HG03565 (cell line): ENCODE results near the gene ATP9A.
"Not testable (repeated sequence)": the region's sequence is repeated elsewhere in the genome, so short reads cannot be mapped to it uniquely, and the experiment has no call there.

Experiments used
- ATAC-seq: cut with Tn5 transposase; IDR thresholded peaks from one replicate; pipeline ENCODE4 v1.9.1; 2021; ENCODE audit warnings: mild to moderate bottlenecking, moderate library complexity; ENCODE audit not compliant: unreplicated experiment

Gene ATP9A

GRCh38 chr20:51584116-51584515 lies 184.1 kb downstream of the ATP9A start:
- ATAC-seq: no peak

GRCh38 chr20:51583499-51583898 lies 184.7 kb downstream of the ATP9A start:
- no peak for ATAC-seq

DNA sequence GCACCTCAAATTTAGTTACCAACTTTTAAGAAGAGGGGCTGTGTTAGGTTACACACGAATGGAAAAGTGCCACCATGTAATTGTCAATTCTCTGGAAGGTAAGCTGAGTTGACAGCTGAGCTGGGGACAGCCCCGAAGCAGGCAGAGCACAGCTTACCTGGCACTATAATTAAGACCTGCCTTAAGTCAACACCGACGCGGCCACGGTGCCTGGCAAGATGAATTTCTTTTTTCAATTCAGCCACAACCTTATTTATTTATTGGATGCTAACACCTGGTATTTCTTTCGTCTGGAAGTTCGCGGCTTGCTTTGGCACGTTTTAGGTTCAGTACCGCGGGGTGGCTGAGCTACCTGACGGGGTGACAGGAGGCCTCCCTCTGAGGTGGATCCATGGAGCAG lies 185.1 kb downstream of the ATP9A start:
- ATAC-seq: no peak

DNA sequence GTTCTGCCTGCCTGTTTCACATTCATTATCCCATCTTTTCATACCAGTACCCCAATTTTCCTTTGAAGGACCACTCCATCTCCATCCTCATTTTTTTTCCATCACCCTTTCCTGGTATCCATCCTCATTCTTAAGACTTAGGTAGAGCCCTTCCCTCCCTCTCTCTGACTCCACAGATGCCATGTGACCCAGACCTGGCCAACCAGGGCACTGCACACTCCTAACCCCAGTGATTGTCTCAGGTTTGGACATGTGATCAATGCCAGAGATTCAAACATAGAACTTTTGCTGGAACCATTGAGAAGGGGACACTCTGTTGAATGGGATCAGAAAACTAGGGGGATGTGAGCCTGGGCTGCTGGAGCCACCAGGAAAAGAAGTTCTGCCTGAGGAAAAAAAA lies 186.6 kb downstream of the ATP9A start:
- ATAC-seq: no peak

DNA sequence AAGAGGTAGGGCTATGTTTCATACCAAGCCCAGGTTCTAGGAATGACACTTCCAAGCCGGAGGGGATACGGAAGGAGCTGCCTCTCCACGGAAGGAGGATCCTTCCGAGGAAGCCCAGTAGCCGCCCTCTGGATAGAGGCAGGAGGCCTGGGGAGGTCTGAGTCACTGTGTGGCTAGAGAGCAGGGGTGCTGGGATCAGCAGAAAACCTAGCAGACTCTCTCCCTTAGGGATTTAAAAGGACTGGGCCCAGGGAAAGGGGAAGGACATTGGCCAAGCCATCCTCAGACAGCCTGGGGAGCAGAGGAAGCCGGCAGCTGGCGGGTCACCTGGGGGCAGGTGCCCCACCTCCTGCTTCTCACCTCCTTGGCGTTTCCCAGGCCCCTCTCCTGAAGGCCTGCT lies 189.1 kb downstream of the ATP9A start:
- no peak for ATAC-seq

DNA sequence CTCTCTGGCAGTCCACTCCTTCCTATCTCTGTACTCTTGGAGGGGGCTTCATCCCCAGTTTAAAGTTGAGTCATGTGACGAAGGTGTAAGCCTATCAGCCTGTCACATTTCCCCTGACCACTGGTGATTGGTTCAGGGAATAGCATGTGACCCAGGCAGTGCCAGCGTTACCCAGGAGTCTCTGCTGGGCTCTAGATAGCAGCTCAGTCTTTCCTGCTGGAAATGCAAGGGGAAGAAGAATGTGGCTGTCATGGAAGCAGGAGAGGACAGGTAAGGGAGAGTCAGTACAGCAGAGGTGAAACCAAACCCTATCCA lies 190.1 kb downstream of the ATP9A start:
- ATAC-seq: no peak

GRCh38 chr20:51577432-51578144 lies 190.6 kb downstream of the ATP9A start:
- no peak for ATAC-seq

- no peak for ATAC-seq
Observed at GRCh38 chr20:51575486-51575885, 192.7 kb downstream of the ATP9A start.

DNA sequence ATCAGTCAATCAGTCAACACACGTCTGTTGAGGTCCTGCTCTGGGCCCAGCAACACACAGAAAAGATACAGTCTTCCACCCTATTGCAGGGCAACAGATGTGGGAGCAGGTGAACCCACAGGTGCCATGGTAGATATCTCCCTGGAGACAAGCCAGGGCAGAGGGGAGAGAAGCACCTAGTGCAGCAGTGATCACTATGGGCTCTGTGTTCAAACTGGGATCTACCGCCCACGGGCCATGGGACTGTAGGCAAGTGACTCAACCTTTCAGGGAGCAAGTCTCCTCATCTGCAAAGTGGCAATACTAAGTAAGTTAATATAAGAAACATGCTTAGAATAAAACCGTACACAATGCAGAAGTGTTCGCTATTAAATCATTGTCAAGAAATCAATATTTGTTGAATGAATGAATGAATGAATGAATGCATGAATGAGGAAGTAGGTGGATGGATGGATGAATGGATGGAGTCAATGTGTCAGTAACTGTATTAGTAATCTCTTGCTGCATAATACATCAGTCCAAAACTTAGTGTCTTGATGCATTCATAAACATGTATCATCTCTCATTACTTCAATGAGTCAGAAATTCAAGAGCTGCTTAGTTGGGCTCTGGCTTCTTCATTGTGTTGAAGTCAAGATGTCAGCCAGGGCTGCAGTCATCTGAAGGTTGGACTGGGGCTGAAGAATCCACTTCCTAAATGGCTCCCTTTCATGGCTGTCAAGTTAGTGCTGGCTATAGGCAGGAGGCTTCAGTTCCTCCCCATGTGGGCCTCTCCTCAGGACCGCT lies 193.7 kb downstream of the ATP9A start:
- ATAC-seq: no peak

GRCh38 chr20:51573576-51574243 lies 194.5 kb downstream of the ATP9A start:
- no peak for ATAC-seq

- no peak for ATAC-seq
Observed at GRCh38 chr20:51571460-51571794, 196.8 kb downstream of the ATP9A start.

DNA sequence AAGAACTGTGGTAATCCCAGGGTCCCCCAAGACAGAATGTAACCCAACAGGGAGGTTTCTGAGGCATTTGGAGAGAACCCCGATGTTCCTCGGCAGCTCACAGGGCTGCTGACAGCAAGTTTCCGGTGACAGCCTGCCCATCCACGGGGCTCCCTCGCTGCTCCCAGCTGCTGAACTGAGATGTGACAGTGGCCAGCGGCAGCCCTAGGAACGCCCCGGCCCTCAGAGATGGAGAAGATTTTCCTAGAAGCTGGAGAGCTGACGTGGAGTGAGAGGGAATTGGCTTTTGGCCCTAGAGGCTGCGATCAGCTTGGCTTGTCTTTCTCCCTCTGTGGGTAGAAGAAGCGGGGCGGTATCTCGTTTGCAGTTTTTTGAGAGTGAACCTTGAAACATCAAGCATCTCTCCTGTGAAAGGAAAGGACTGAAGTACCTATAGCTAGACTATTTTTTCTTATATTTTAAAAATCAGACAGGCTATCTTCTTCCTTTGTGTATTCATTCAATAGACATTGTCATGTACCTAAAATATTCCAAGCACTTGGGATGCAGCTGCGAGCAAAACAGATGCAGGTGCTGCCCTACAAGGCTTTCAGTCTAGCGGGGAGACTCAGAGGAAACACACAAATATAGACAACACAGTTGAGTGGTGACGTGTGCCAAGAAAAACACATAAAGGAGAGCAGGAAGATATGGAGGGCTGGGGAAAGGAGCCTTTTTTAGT lies 197.3 kb downstream of the ATP9A start:
- no peak for ATAC-seq

GRCh38 chr20:51569815-51570738 lies 198.1 kb downstream of the ATP9A start:
- no peak for ATAC-seq

- ATAC-seq: not testable (repeated sequence)
Observed at GRCh38 chr20:51568533-51568932, 199.7 kb downstream of the ATP9A start.

- no peak for ATAC-seq
Observed at GRCh38 chr20:51567622-51568021, 200.6 kb downstream of the ATP9A start.

DNA sequence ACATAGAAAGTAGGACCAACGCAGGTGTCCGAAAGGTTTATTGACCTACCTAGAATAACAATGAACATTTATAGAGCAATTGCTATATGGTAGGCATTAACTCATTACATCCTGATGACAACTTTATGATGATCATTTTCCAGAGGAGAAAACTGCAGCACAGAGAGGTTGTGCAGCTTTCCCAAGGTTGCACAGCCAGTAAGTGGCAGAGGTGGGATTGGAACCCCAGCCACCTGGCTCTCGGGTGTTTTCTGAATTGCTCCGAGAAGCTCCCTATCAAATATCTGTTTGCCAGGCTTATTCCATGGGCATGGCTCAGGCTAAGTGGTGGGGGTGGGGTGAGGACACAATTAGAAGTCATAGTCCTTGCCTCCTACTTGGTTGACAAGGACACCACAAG lies 201.6 kb downstream of the ATP9A start:
- no peak for ATAC-seq

DNA sequence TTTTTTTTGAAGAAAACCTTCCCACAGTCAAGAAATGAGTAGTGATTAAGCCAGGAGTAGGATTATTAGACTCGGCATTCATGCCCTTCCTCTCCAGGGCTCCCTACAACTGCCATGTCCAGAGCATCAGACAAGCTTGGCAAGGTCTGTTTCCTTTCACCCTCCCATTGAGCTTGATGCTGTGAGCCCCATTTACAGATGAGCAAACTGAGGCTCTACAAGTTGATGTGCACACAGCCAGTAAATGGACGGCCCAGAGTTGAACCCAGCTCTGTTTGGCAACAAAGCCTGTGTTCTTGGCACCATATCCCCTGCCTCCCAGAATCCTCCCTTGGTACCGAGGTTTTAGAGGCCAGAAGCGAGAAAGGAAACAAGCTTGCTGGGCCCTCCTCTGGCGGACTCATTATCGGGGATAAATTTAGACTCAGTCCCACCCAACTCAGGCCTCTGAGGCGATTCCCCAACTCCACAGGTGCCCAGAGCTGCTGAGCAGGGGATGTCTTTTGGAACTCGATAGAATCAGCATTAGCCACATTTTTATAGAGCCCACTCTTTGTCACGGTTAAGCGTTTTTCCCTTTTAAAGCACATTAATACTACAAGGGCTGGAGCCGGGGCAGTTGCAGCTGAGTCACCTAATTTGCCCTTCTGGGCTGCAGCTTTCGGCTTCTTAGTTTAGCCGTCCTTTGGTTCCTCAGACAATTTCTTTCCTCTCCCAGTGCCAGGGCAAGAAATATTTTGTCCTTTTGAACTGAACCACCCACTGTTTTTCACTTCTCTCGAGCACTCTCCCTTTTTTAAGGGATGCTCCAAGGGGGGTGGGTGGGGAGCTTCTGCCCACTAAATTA lies 202.7 kb downstream of the ATP9A start:
- no peak for ATAC-seq

- ATAC-seq: no peak
Observed at GRCh38 chr20:51563486-51564332, 204.5 kb downstream of the ATP9A start.

DNA sequence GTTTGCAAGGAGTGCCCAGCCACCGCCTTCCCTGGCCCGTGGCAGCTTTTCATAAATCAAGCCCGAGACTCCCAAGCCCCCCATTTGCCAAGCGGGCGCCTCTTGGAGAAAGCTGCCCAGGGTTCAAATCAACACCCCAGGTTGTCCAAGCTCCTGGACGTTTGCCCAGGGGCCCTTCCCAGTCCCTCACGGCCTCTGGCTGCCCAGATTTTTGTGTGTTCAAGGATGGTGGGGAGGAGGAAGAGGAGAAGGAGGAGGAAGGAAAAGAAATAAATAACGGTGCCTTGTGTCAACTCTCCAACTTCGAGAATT lies 205.1 kb downstream of the ATP9A start:
- ATAC-seq: no peak
